Stomach (tissue), 9 donors: ENCODE results near the gene SPRR1A. TPM values are rescaled to one million over a fixed set of nuclear protein-coding genes. Genes with fewer than 3 reads are reported as not detected.

Experiments
- DNase-seq, 2 donors: peaks; one replicate each; pipeline versions ENCODE4 v3.0.0 to v3.0.0-alpha.2; 2013 to 2019
- H3K27ac ChIP-seq, 5 donors: fragments of 200-600 bp in 4 of 5; sonication (generic) in 4 of 5; one replicate each; pipeline ENCODE4 v1.5.1; 2013 to 2019; ENCODE audit warnings: mild to moderate bottlenecking in 1 of 5, moderate library complexity in 1 of 5
- H3K27me3 ChIP-seq, 3 donors: fragments of 200-600 bp; sonication (generic); one replicate each; pipeline ENCODE4 v1.5.1; 2017 to 2019; ENCODE audit warnings: mixed run types in 1 of 3
- H3K36me3 ChIP-seq, 4 donors: fragments of 200-600 bp; sonication (generic); 1 replicate in 3 of 4; 2 replicates in 1 of 4; pipeline ENCODE4 v1.5.1; 2016 to 2019
- H3K4me1 ChIP-seq, 4 donors: fragments of 200-600 bp; sonication (generic); one replicate each; pipeline ENCODE4 v1.5.1; 2016 to 2019
- H3K4me3 ChIP-seq, 4 donors: fragments of 200-600 bp; sonication (generic) in 3 of 4; one replicate each; pipeline ENCODE4 v1.5.1; 2016 to 2019; ENCODE audit warnings: mild to moderate bottlenecking in 1 of 4
- H3K9me3 ChIP-seq, 4 donors: fragments of 200-600 bp; sonication (generic); one replicate each; pipeline ENCODE4 v1.5.1; 2016 to 2019
- CTCF ChIP-seq, 7 experiments: fragments of 450-650 bp in 4 of 7; fragments of 200-600 bp in 3 of 7; sonication (generic) in 3 of 7; IDR thresholded peaks; one replicate each; pipeline ENCODE4 v1.5.1; 2016 to 2019; ENCODE audit warnings: antibody characterized with exemption in 7 of 7, control low read depth in 2 of 7, mild to moderate bottlenecking in 1 of 7
- EP300 ChIP-seq: sonication (generic); formaldehyde crosslinking; IDR thresholded peaks from one replicate; pipeline ENCODE4 v1.6.1; 2017; ENCODE audit warnings: antibody characterized with exemption
- POLR2A ChIP-seq, 4 donors: fragments of 450-650 bp; IDR thresholded peaks; one replicate each; pipeline ENCODE4 v1.6.1; 2016; ENCODE audit warnings: antibody characterized with exemption in 4 of 4, control low read depth in 2 of 4, mild to moderate bottlenecking in 1 of 4, moderate library complexity in 1 of 4
- POLR2AphosphoS5 ChIP-seq, 3 donors: sonication (generic); formaldehyde crosslinking; IDR thresholded peaks; one replicate each; pipeline ENCODE4 v1.6.1; 2016; ENCODE audit warnings: antibody characterized with exemption in 3 of 3
- WGBS, 5 donors: extraction: QIAGEN DNeasy Blood & Tissue Kit in 3 of 5; methylation state at CpG; one replicate each; pipeline versions ENCODE4 v1.1.5 to v1.1.7; 2013 to 2018; 5-methylcytosine and 5-hydroxymethylcytosine counted together
- intact Hi-C: fragments of 100-400 bp; cut with DNase I; formaldehyde crosslinking; loops from one replicate; pipeline ENCODE4 v1.15.1; 2023; ENCODE audit warnings: low total_unique reads
- polyA plus RNA-seq, 3 donors: library from polyadenylated mRNA; stranded (reverse); fragments of 200-250 nt; gene quantifications; one replicate each; pipeline ENCODE4 v1.2.3, GENCODE V29; 2013
- total RNA-seq, 5 donors: library from RNA; depleted of rRNA; stranded (reverse); fragments of >200 nt; gene quantifications; one replicate each; pipeline versions ENCODE4 v1.1.0 to v1.2.3, GENCODE V29; 2014 to 2016
- donor health status: healthy with polysubstance abuse.
- donor health status: Bipolar disorder and iron deficiency.
- donor health status: healthy.

SPRR1A gene
- total and polyA plus RNA-seq, 8 donors: 123 TPM; not detected in 7

- peaks cover 0 to 5% (median 0%) of the 10 kb centered on the region in 3 donors for H3K27me3 ChIP-seq
- no peak overlapping the region for H3K4me3 ChIP-seq
- no peak overlapping the region for H3K27ac ChIP-seq
- DNase-seq: no peak
- H3K4me1 ChIP-seq: no peaks in the 10 kb centered on the region
- H3K36me3 ChIP-seq: no peaks in the 10 kb centered on the region
- TF ChIP-seq EP300 (no peak), POLR2A (IDR thresholded peaks at IDR 0.05) (no peak), POLR2AphosphoS5 (IDR thresholded peaks at IDR 0.05) (no peak), CTCF (IDR thresholded peaks at IDR 0.05) (no peak)
- 63 to 88% (median 83%) methylated on average over 7 of the region's 7 CpGs for WGBS, 5 donors
- no peaks in the 10 kb centered on the region for H3K9me3 ChIP-seq
- intact Hi-C loops: no loop called here
These were observed 22.5 kb upstream of the SPRR1A start for GRCh38 chr1:152961226-152961891.

- WGBS, 5 donors: 78 to 96% (median 83%) methylated on average over 2 of the region's 2 CpGs
- Histone ChIP-seq H3K4me1 (no peaks in the 10 kb centered on the region), H3K36me3 (no peaks in the 10 kb centered on the region), H3K4me3 (no peak overlapping the region), H3K27ac (no peak overlapping the region), H3K9me3 (no peaks in the 10 kb centered on the region), H3K27me3 (peaks cover 0 to 5% (median 0%) of the 10 kb centered on the region in 3 donors)
- TF ChIP-seq POLR2A (IDR thresholded peaks at IDR 0.05): no peak
- no peak for TF ChIP-seq CTCF (IDR thresholded peaks at IDR 0.05)
- DNase-seq: no peak
- intact Hi-C loops: no loop called here
These were observed 20.9 kb upstream of the SPRR1A start for GRCh38 chr1:152962876-152963415.

GRCh38 chr1:152964536-152964935 is 19.3 kb upstream of the SPRR1A start:
- DNase-seq: no peak
- H3K27me3 ChIP-seq: peaks cover 0 to 5% (median 0%) of the 10 kb centered on the region in 3 donors
- H3K27ac ChIP-seq: no peak overlapping the region
- 64 to 86% (median 77%) methylated on average over 1 of the region's 1 CpG for WGBS, 5 donors
- H3K4me3 ChIP-seq: no peak overlapping the region
- TF ChIP-seq POLR2AphosphoS5 (IDR thresholded peaks at IDR 0.05) (no peak), CTCF (IDR thresholded peaks at IDR 0.05) (no peak), EP300 (no peak), POLR2A (IDR thresholded peaks at IDR 0.05) (no peak)
- intact Hi-C loops: no loop called here
- no peaks in the 10 kb centered on the region for H3K9me3 ChIP-seq
- H3K4me1 ChIP-seq: no peaks in the 10 kb centered on the region
- H3K36me3 ChIP-seq: no peaks in the 10 kb centered on the region

- no peak for DNase-seq
- TF ChIP-seq CTCF (IDR thresholded peaks at IDR 0.05) (no peak), POLR2A (IDR thresholded peaks at IDR 0.05) (no peak), POLR2AphosphoS5 (IDR thresholded peaks at IDR 0.05) (no peak), EP300 (no peak)
- Histone ChIP-seq H3K36me3 (no peaks in the 10 kb centered on the region), H3K4me1 (no peaks in the 10 kb centered on the region), H3K27me3 (peaks cover 0 to 3% (median 0%) of the 10 kb centered on the region in 3 donors), H3K4me3 (no peak overlapping the region), H3K9me3 (no peaks in the 10 kb centered on the region), H3K27ac (no peak overlapping the region)
- intact Hi-C loops: no loop called here
- 74 to 89% (median 83%) methylated on average over 4 of the region's 4 CpGs for WGBS, 5 donors
These were observed 18.0 kb upstream of the SPRR1A start for GRCh38 chr1:152965853-152966252.
